ENCODE data around the gene C2orf49. TPM values are rescaled to one million over a fixed set of nuclear protein-coding genes. Genes with fewer than 3 reads are reported as not detected.

Gene C2orf49
- total RNA-seq, result 10 to 100 TPM; 19.3 to 27.8 TPM

DNA sequence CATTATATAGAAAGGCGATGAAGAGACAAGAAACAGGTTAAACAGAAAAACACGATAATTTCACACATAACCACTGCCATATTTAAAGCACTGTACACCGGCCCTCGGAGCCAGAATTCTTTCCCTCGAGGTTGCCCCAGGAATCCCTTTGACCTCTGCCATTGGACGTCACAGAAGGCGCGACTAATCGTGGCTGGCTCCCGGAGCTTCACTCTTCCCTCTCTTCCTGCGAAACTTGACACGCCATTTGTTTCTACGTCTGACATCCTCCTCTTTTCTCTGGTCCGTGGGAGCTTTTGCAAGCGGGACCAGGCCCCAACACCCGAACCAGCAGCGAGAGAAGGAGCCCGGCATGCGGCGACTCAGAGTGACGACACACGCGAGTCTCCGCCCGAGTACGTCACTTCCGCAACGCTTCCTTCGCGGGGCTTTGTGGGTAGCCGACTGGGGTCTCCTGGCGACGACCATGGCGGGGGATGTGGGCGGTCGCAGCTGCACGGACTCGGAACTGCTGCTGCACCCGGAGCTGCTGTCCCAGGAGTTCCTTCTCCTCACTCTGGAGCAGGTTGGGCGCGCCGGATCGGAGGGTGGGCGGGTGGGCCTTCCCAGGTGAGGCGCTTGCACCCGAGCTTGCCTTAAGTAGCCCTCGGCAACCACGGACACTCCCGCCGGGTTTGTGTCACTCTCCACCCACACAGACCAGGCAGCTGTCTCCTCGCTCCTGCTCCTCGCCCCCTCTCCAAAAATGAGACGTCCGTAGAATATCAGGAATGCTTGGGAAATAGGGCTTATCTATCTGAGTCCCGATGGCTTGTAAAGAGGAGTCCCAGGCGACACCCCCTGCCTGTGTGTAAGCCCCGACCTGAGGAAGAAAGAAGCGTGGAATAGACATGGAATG lies at the start of gene C2orf49:
TSS of gene C2orf49 (plus strand) at position 419 of the 898 bp plus-strand sequence. CDS start at position 467, 48 bp downstream.
- intact Hi-C loops (cut with DNase I, micrococcal nuclease), result loop anchor here (1.0 to 10.0 kb wide), 7 partner anchors 8 to 857 kb away; partner anchors contain the start of genes TGFBRAP1 (in 2 of the 2), FHL2 (in 1 of the 2), MRPS9 (in 1 of the 2) and NCK2 (in 1 of the 2)

DNA sequence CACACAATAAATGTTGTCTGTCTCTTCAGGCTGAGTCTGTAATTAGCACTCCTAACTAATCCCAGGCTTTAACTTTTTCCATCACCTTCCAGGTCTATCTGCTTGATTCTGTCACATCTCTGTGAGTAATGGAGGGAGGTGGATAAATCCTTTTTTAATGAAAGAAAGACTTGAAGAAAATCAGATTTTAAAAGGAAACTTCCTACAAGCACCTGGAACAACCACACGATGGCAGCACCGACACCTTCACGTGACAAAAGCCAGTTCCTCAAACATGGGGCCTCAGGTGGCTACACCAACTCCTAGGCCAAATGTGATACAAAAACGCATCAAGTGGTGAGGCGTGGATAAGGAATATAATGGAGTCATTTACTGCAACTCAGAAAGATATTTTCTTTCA lies 49.6 kb upstream of the C2orf49 start:
- no peaks in the 10 kb centered on the region for H3K9me3 Mint-ChIP-seq (ENCODE audit: low read depth)
- H3K4me1 Mint-ChIP-seq, result no peaks in the 10 kb centered on the region
- intact Hi-C loops (cut with DNase I, micrococcal nuclease), result no loop called here
- ATAC-seq (peak; percentile 53), DNase-seq (peak; percentile 68)
- no peak overlapping the region for H3K4me3 Mint-ChIP-seq
- ChIA-PET POLR2A (no interaction called here), CTCF (interaction anchor here (0.6 to 1.0 kb wide), 4 partner anchors 8 to 22 kb away, joined by 3 to 5 read pairs (median 4); no protein-coding TSS in a partner anchor)
- no peaks in the 10 kb centered on the region for H3K27me3 Mint-ChIP-seq
- H3K36me3 Mint-ChIP-seq (ENCODE audit: low read depth), result peaks cover 44% of the 10 kb centered on the region
- no peak overlapping the region for H3K27ac Mint-ChIP-seq

More for the DNA sequence above, at the start of gene C2orf49:
- Mint-ChIP-seq H3K4me1 (peaks cover 27% of the 10 kb centered on the region), H3K27me3 (no peaks in the 10 kb centered on the region), H3K9me3 (ENCODE audit: low read depth) (no peaks in the 10 kb centered on the region), H3K36me3 (ENCODE audit: low read depth) (peaks cover 19% of the 10 kb centered on the region), H3K4me3 (peak within 1 kb of the TSS; percentile 91), H3K27ac (peak within 1 kb of the TSS; percentile 100)
- POLR2A ChIA-PET, result interaction anchor here (0.6 kb wide), 1 partner anchor 800 kb away, joined by 3 read pairs; no protein-coding TSS in a partner anchor
- DNase-seq (peak; percentile 94), ATAC-seq (peak; percentile 93)
- CTCF ChIA-PET, result interaction anchor here (0.7 to 3.8 kb wide), 3 partner anchors 9 to 29 kb away, joined by 3 to 14 read pairs (median 3); no protein-coding TSS in a partner anchor

DNA sequence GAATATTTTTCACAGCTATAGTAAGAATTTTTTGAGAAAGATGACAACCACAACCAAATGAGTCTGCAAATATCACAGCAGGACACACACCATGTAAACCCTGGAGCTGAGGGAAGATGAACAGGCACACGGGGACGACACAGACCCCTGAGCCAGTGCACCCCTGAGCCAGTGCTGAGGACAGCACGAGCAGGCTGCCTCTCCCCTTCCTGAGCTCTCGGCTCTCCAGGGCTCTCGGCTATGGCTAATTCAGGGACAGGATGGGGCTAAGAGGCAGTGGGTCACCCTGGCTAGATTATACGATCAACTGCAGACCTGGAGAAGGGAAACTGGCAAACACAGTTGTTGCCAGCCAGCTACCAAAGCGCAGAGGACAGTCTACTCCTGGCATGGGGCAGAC lies 49.2 kb upstream of the C2orf49 start:
- Mint-ChIP-seq H3K27me3 (no peaks in the 10 kb centered on the region), H3K4me1 (no peaks in the 10 kb centered on the region), H3K27ac (no peak overlapping the region), H3K4me3 (no peak overlapping the region), H3K36me3 (ENCODE audit: low read depth) (peaks cover 45% of the 10 kb centered on the region), H3K9me3 (ENCODE audit: low read depth) (no peaks in the 10 kb centered on the region)
- CTCF ChIA-PET, result interaction anchor here (0.7 to 1.0 kb wide), 4 partner anchors 9 to 22 kb away, joined by 3 to 5 read pairs (median 4); no protein-coding TSS in a partner anchor
- POLR2A ChIA-PET, result no interaction called here
- intact Hi-C loops (cut with DNase I, micrococcal nuclease), result no loop called here
- no peak for DNase-seq
- ATAC-seq, result no peak

DNA sequence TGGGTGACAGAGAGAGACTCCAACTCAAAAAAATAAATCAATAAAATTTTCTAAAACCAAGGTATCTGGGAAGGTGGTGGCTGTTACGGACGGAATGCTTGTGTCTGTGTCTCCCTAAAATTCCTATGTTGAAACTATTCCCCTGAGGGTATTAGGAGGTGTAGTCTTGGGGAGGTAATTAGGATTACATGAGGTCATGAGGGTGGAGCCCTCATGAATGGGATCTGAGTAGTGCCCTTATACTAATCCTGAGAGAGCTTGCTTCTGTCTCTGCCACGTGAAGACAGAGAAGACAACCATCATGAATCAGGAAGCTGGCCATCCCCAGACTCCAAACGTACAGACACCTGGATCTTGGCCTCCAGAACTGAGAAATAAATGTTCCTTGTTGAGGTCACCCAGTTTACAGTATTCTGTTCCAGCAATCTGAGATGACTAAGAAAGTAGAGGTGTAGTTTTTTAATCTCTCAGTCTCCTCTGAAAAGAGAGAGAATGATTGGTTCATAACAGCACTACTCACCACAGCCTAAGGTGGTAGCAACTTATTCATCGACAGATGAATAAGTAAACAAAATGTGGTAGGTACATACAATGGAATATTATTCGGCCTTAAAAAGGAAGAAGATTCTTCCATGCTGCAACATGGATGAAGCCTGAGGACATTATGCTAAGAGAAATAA lies 46.2 kb upstream of the C2orf49 start:
- H3K27me3 Mint-ChIP-seq, result no peaks in the 10 kb centered on the region
- peaks cover 2% of the 10 kb centered on the region for H3K4me1 Mint-ChIP-seq
- no peak for DNase-seq
- H3K9me3 Mint-ChIP-seq (ENCODE audit: low read depth), result no peaks in the 10 kb centered on the region
- no peak for ATAC-seq
- no peak overlapping the region for H3K4me3 Mint-ChIP-seq
- peaks cover 35% of the 10 kb centered on the region for H3K36me3 Mint-ChIP-seq (ENCODE audit: low read depth)
- intact Hi-C loops (cut with DNase I, micrococcal nuclease), result no loop called here
- ChIA-PET CTCF (no interaction called here), POLR2A (no interaction called here)
- no peak overlapping the region for H3K27ac Mint-ChIP-seq

DNA sequence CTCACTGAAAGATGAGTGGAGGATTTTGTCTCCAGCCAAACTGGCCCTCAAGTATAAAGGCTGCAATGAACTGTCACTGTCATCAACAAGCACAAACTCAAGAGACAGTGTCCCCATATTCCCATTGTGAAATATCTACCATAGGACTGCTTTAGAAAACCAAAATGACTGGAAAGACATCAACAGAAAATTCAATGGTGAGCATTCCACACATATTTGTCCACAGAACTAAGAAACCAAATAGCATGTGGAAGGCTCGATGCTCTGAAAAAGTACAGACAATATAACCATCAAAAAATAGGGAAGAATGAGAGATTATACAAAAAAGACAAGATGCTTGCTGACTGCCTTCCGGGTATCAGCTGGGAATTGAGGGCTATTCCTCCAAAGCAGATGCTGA lies 45.4 kb upstream of the C2orf49 start:
- Mint-ChIP-seq H3K27me3 (no peaks in the 10 kb centered on the region), H3K9me3 (ENCODE audit: low read depth) (no peaks in the 10 kb centered on the region), H3K4me3 (no peak overlapping the region), H3K36me3 (ENCODE audit: low read depth) (peaks cover 37% of the 10 kb centered on the region), H3K27ac (no peak overlapping the region), H3K4me1 (peaks cover 2% of the 10 kb centered on the region)
- no peak for DNase-seq
- intact Hi-C loops (cut with DNase I, micrococcal nuclease), result no loop called here
- ChIA-PET POLR2A (no interaction called here), CTCF (interaction anchor here (1.3 to 1.4 kb wide), 3 partner anchors 18 to 177 kb away, joined by 4 read pairs; no protein-coding TSS in a partner anchor)
- no peak for ATAC-seq

DNA sequence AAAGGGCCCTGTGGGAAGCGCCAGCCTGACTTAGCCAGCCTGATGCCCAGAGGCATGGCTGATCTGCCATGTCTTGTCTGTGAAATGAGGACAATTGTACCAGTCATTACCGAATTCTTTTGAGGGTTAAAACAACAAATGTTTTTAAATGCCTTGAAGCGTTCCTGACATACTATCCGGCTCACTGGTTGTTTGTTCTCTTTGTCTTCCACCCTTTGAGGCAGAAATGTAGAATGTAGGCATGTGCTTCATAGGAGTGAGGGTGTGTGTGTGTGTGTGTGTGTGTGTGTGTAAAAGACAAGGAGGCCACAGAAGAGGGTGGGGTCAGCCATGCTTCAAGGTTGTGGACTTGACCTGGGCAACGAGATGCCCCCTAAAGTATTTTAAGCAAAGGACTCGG lies 43.3 kb upstream of the C2orf49 start:
- no peak for ATAC-seq
- peaks cover 2% of the 10 kb centered on the region for H3K4me1 Mint-ChIP-seq
- H3K36me3 Mint-ChIP-seq (ENCODE audit: low read depth), result peaks cover 43% of the 10 kb centered on the region
- no peak overlapping the region for H3K27ac Mint-ChIP-seq
- intact Hi-C loops (cut with DNase I, micrococcal nuclease), result no loop called here
- DNase-seq, result no peak
- ChIA-PET CTCF (interaction anchor here (0.7 to 1.5 kb wide), 3 partner anchors 15 to 17 kb away, joined by 3 to 5 read pairs (median 3); no protein-coding TSS in a partner anchor), POLR2A (no interaction called here)
- no peaks in the 10 kb centered on the region for H3K27me3 Mint-ChIP-seq
- no peaks in the 10 kb centered on the region for H3K9me3 Mint-ChIP-seq (ENCODE audit: low read depth)
- no peak overlapping the region for H3K4me3 Mint-ChIP-seq

DNA sequence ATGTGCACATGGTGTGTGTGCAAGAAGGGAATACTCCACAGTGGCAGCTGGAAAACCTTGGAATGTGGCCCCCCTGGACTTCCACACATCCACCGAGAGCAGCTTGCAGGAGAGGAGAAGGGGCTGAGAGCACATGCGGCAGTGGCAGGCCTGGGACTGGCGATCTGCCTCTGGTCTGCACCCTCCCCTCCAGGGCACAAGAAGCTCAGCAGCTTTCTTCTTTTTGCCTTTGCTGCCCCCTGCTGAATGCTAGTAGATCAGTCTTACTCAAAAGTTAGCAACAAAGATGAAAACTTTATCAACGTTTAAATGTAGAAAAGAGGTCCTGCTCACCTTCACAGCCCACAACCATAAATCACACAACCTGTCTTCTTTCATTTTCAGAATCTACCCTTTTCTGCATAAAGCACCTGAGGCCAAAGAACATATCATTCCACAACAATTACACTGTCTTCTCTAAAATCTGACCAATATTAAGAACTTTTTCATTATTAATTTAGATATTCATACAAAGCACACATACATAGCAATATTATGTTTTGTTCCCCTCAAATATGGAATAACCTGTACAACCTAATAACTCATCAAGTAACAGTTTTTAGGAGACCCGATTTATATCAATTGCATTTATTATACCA lies 42.4 kb upstream of the C2orf49 start:
- ChIA-PET POLR2A (no interaction called here), CTCF (interaction anchor here (0.6 to 1.5 kb wide), 6 partner anchors 8 to 190 kb away, joined by 3 to 5 read pairs (median 3); no protein-coding TSS in a partner anchor)
- Mint-ChIP-seq H3K36me3 (ENCODE audit: low read depth) (peaks cover 43% of the 10 kb centered on the region), H3K4me1 (peaks cover 2% of the 10 kb centered on the region), H3K27ac (peak overlapping the region; percentile 24), H3K27me3 (no peaks in the 10 kb centered on the region), H3K9me3 (ENCODE audit: low read depth) (no peaks in the 10 kb centered on the region), H3K4me3 (no peak overlapping the region)
- DNase-seq (peak; percentile 63), ATAC-seq (peak; percentile 76)
- intact Hi-C loops (cut with DNase I, micrococcal nuclease), result no loop called here

DNA sequence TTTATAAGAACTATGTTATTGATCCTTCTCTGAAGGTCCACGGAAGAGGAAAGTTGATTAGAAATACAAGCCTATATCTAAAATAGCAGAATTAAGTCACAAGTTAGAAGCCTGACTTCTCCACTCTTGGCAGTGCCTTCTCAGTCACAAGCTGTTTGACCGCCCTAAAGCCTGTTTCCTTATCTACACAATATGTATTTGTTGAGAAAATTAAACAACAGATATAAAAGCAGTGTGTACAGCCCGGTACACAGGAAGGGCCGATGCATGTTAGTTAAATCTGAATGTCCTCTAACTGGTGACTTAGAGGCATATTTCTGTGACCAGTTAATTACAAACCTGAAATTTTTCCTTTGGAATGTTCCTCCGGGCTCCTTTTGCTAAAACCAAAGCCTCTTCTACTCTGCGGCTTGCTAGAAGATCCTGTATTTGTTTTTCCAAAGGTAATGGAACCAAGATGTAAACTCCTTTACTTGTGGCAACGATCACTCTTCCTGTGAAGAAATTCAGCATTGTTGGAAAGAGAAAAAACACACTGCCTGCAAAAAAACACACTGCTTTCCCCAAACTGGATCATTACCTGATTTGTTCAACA lies 41.2 kb upstream of the C2orf49 start:
- Mint-ChIP-seq H3K27me3 (no peaks in the 10 kb centered on the region), H3K9me3 (ENCODE audit: low read depth) (no peaks in the 10 kb centered on the region), H3K27ac (no peak overlapping the region), H3K4me3 (no peak overlapping the region), H3K36me3 (ENCODE audit: low read depth) (peaks cover 38% of the 10 kb centered on the region), H3K4me1 (peaks cover 2% of the 10 kb centered on the region)
- intact Hi-C loops (cut with DNase I, micrococcal nuclease), result no loop called here
- ChIA-PET POLR2A (no interaction called here), CTCF (interaction anchor here (0.9 to 1.0 kb wide), 2 partner anchors 9 to 38 kb away, joined by 3 read pairs; no protein-coding TSS in a partner anchor)
- DNase-seq, result no peak
- ATAC-seq, result no peak

DNA sequence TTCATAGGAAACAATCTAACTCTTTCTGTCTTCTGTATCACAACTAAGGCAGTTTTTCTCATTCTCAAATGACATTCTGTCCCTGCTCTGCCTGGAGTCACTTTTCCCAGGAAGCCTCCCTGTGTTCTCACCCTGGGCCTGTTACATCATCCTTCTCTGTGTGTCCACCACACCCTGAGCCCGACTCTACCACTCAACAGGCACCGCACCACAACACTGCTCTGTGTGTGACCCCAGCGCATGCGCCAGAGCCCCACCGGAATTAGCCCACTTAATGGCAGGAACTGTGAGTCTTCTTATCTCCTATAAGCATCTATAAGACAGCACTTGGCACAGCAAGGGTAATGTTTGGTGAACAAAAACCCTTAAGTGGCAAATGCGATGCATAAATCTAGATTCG lies 40.1 kb upstream of the C2orf49 start:
- CTCF ChIA-PET, result interaction anchor here (0.7 kb wide), 1 partner anchor 177 kb away, joined by 3 read pairs; no protein-coding TSS in a partner anchor
- no peak overlapping the region for H3K4me3 Mint-ChIP-seq

DNA sequence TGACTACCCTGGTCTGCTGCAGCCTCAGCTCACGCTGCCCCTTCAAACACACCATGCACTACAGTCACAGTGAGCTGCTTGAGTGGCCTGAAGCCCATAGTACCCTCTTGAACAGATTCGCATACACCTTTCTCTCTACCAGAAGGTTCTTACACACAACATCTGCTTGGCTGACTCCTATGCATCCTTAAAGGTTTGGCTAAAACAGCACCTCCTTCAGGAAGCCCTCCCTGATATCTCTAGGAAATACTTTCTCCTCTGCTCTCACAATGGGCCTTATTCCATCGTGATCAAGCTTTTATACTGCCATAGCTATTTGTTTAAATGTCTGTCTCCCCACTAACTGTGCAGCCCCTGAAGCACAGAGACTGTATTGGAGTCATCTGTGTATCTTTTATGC lies 39.3 kb upstream of the C2orf49 start:
- H3K36me3 Mint-ChIP-seq (ENCODE audit: low read depth), result peaks cover 30% of the 10 kb centered on the region
- ChIA-PET POLR2A (no interaction called here), CTCF (no interaction called here)
- H3K9me3 Mint-ChIP-seq (ENCODE audit: low read depth), result no peaks in the 10 kb centered on the region
- no peak overlapping the region for H3K4me3 Mint-ChIP-seq
- intact Hi-C loops (cut with DNase I, micrococcal nuclease), result no loop called here
- no peak for ATAC-seq
- peaks cover 12% of the 10 kb centered on the region for H3K4me1 Mint-ChIP-seq
- no peak for DNase-seq
- H3K27ac Mint-ChIP-seq, result no peak overlapping the region
- H3K27me3 Mint-ChIP-seq, result no peaks in the 10 kb centered on the region

More for the DNA sequence above, 40.1 kb upstream of the C2orf49 start:
- Mint-ChIP-seq H3K36me3 (ENCODE audit: low read depth) (peaks cover 29% of the 10 kb centered on the region), H3K27me3 (no peaks in the 10 kb centered on the region), H3K4me1 (peaks cover 8% of the 10 kb centered on the region), H3K27ac (no peak overlapping the region), H3K9me3 (ENCODE audit: low read depth) (no peaks in the 10 kb centered on the region)
- DNase-seq, result no peak
- ATAC-seq, result no peak
- POLR2A ChIA-PET, result no interaction called here
- intact Hi-C loops (cut with DNase I, micrococcal nuclease), result loop anchor here in 1 of 2 experiments (1.0 kb wide), 1 partner anchor 27 kb away; no protein-coding TSS in a partner anchor

DNA sequence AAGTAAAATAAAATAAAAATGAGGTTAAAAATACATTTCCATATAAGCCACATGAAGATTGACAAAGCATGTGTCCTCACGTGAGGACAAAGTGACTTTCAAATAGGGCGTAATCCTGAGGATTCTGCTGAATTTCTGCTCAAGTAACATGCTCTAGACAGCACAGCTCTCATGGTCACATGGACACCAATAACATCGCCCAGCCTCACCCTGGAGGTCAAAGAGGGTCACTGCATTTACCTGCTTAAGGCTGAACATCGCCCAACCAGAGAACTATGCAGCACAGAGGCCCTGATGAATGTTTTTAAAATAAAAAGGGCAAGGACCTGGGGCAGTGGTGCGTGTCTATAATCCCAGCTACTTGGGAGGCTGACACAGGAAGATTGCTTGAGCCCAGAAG lies 38.0 kb upstream of the C2orf49 start:
- Mint-ChIP-seq H3K27ac (no peak overlapping the region), H3K27me3 (no peaks in the 10 kb centered on the region), H3K36me3 (ENCODE audit: low read depth) (peaks cover 30% of the 10 kb centered on the region), H3K4me3 (no peak overlapping the region), H3K9me3 (ENCODE audit: low read depth) (no peaks in the 10 kb centered on the region), H3K4me1 (peaks cover 19% of the 10 kb centered on the region)
- ChIA-PET POLR2A (no interaction called here), CTCF (no interaction called here)
- no peak for ATAC-seq
- DNase-seq, result peak; percentile 10
- intact Hi-C loops (cut with DNase I, micrococcal nuclease), result no loop called here

Data from activated CD4-positive, alpha-beta T cell treated with anti-CD3 and anti-CD28 coated beads for 36 hours (primary cell).